ENCODE results near the gene CERK. TPM values are rescaled to one million over a fixed set of nuclear protein-coding genes. Genes with fewer than 3 reads are reported as not detected.

The CERK gene
- total and polyA plus RNA-seq, 2 of the 13 experiments (the other 11 are each of a cell fraction or from before 2014, with no cell fraction given): 40.3 to 41.9 TPM

- TF ChIP-seq ZNF557 (CRISPR knock-in tag; IDR thresholded peaks at IDR 0.05) (no peak), FLYWCH1 (CRISPR knock-in tag; IDR thresholded peaks at IDR 0.05) (no peak), ZBTB40 (IDR thresholded peaks at IDR 0.05) (no peak), ZBTB40 (CRISPR knock-in tag; IDR thresholded peaks at IDR 0.05) (no peak; the same call in 1 of the 2 replicates), TFAP4 (IDR thresholded peaks at IDR 0.05; ENCODE audit: borderline replicate concordance, low read depth) (no peak), RAD21 (CRISPR knock-in tag; IDR thresholded peaks at IDR 0.05) (no peak), CBFB (CRISPR knock-in tag; IDR thresholded peaks at IDR 0.05) (no peak), RFX1 (IDR thresholded peaks at IDR 0.05) (no peak), ZNF770 (CRISPR knock-in tag; IDR thresholded peaks at IDR 0.05) (no peak), ZMYM2 (CRISPR knock-in tag; IDR thresholded peaks at IDR 0.05) (no peak), ZNF550 (CRISPR knock-in tag; IDR thresholded peaks at IDR 0.05; ENCODE audit: borderline replicate concordance) (no peak), ZNF432 (CRISPR knock-in tag; IDR thresholded peaks at IDR 0.05; ENCODE audit: borderline replicate concordance) (no peak), ZNF331 (CRISPR knock-in tag; IDR thresholded peaks at IDR 0.05) (no peak), LCORL (IDR thresholded peaks at IDR 0.05) (no peak), LCORL (CRISPR knock-in tag; IDR thresholded peaks at IDR 0.05) (no peak), ZNF850 (CRISPR knock-in tag; conservative IDR thresholded peaks at IDR 0.05) (no peak), HOXA3 (CRISPR knock-in tag; IDR thresholded peaks at IDR 0.05) (peak; percentile 11; the same call in 1 of the 2 replicates), ZBTB33 (CRISPR knock-in tag; IDR thresholded peaks at IDR 0.05) (peak; percentile 96)
Measured at GRCh38 chr22:46646531-46647215, 91.4 kb downstream of the CERK start (continued).

All from HepG2 (cell line).